GM13977 (cell line): ENCODE measurements around the gene CSHL1.
A peak's percentile ranks its signal among the peaks of the same experiment; 100 is the strongest.
"Not testable (repeated sequence)": the region's sequence is repeated elsewhere in the genome, so short reads cannot be mapped to it uniquely, and the experiment has no call there.

Source experiments
- DNase-seq: peaks from one replicate; pipeline ENCODE4 v3.0.0; 2012; ENCODE audit warnings: low spot score
- CTCF ChIP-seq: IDR thresholded peaks from 2 replicates; pipeline ENCODE4 v1.5.1; 2012; ENCODE audit warnings: mild to moderate bottlenecking, control low read depth; ENCODE audit not compliant: insufficient read depth; ENCODE audit errors: extremely low read depth, missing control alignments
- in situ Hi-C: fragments of 300-500 bp; cut with MboI; formaldehyde crosslinking; loops from one replicate; pipeline ENCODE4 v1.12.0; 2022; ENCODE audit warnings: low sequenced_read_pairs, low pct_unique_long_range_greater_than_20kb, mixed read lengths, inconsistent platforms; ENCODE audit not compliant: unreplicated experiment

The CSHL1 gene

GRCh38 chr17:63892316-63893037, 18.6 kb downstream of the CSHL1 start:
- in situ Hi-C loops, DNase-seq: not testable (repeated sequence)

GRCh38 chr17:63889026-63889848, 21.8 kb downstream of the CSHL1 start:
- TF ChIP-seq CTCF: peak; percentile 50
- in situ Hi-C loops, DNase-seq: not testable (repeated sequence)

- DNase-seq, in situ Hi-C loops: not testable (repeated sequence)
Measured at GRCh38 chr17:63885119-63885518, 25.9 kb downstream of the CSHL1 start.

GRCh38 chr17:63882626-63883126, 28.4 kb downstream of the CSHL1 start:
- in situ Hi-C loops, DNase-seq: not testable (repeated sequence)

GRCh38 chr17:63881935-63882601, 29.0 kb downstream of the CSHL1 start, which contains the start of gene GH2:
TSS of gene GH2 (minus strand) at chr17:63881944. CDS start at chr17:63881801, 143 bp downstream.
- in situ Hi-C loops: no loop called here
- DNase-seq: peak; percentile 85

GRCh38 chr17:63881337-63881736, 29.7 kb downstream of the CSHL1 start:
- in situ Hi-C loops, DNase-seq: not testable (repeated sequence)

More at GRCh38 chr17:63881935-63882601, 29.0 kb downstream of the CSHL1 start, which contains the start of gene GH2:
- TF ChIP-seq CTCF: peak; percentile 84

GRCh38 chr17:63880706-63881105, 30.4 kb downstream of the CSHL1 start:
- no peak for DNase-seq
- no peak for TF ChIP-seq CTCF
- in situ Hi-C loops: no loop called here

- DNase-seq, in situ Hi-C loops: not testable (repeated sequence)
Measured at GRCh38 chr17:63878413-63878812, 32.6 kb downstream of the CSHL1 start.

GRCh38 chr17:63874693-63875092, 36.4 kb downstream of the CSHL1 start:
- DNase-seq, in situ Hi-C loops: not testable (repeated sequence)

- DNase-seq, in situ Hi-C loops: not testable (repeated sequence)
Measured at GRCh38 chr17:63874061-63874626, 36.9 kb downstream of the CSHL1 start.

- DNase-seq, in situ Hi-C loops: not testable (repeated sequence)
Measured at GRCh38 chr17:63873577-63873976, 37.5 kb downstream of the CSHL1 start, which contains the start of gene CSH2. TSS of gene CSH2 (minus strand) at chr17:63873677. CDS start at chr17:63873614, 63 bp downstream.

GRCh38 chr17:63871646-63872365, 39.3 kb downstream of the CSHL1 start:
- DNase-seq, in situ Hi-C loops: not testable (repeated sequence)
